ENCODE results near the gene SCO2.

SCO2 gene

DNA sequence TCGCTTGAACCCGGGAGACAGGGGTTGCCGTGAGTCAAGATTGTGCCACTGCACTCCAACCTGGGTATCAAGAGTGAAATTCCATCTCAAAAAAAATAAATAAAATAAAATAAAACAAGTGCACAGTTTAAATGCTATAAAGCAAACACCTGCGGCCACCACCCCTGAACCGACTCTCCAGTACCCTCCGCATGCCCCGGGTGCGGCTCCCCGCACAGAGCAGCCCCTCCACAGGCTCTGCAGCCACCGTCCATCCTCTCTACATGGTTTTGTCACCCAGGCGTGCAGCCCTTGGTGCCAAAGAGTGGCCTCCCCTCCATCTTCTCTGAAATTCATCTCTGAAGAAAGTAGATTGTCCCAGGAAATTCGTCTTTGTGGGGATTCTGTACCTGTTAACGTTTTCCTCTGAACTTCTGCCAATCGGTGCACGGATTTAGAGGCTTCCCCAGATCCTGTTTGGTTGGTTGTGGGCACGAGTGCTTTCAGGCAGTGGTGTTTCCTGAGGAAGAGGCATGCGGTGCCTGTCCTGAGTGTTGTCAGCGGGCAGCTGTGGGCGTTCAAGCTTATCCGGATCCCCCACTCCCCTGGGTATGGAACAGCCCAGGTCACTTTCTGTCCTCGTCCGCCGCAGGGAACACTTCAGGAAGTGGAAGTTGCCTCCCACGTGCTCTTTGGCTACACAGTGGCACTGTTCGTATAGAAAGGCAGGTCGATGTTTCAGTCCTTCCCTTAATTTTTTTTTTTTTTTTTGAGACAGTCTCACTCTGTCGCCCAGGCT lies 34.7 kb downstream of the SCO2 start:
- no peak for DNase-seq

- DNase-seq: no peak
Observed at GRCh38 chr22:50489363-50490243, 35.8 kb downstream of the SCO2 start.

- no peak for DNase-seq
Observed at GRCh38 chr22:50488886-50489285, 36.5 kb downstream of the SCO2 start.

DNA sequence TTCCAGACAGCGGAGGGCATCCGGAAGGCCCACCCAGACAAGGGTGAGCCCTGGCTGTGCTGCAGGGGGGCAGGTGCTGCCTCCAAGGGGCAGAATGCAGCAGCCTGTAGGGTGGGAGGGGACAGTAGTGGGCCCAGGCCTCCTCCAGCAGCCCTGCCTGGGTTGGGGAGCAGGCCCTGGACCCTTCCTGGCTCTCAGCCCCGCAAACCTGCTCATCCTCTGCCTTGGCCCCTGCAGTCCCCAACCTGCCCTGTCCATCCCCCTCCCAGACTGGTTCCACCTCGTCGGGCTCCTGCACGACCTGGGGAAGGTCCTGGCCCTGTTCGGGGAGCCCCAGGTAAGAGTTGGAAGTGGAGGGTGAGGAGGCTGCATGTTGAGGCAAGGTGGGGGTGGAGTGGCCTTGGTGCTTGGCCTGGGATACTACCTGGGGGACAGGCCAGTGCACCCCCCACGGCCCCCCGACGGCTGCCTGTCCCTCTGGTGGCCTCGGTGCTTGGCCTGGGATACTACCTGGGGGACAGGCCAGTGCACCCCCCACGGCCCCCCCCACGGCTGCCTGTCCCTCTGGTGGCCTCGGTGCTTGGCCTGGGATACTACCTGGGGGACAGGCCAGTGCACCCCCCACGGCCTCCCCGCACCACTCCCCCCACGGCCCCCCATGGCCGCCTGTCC lies 37.3 kb downstream of the SCO2 start:
- no peak for DNase-seq

DNA sequence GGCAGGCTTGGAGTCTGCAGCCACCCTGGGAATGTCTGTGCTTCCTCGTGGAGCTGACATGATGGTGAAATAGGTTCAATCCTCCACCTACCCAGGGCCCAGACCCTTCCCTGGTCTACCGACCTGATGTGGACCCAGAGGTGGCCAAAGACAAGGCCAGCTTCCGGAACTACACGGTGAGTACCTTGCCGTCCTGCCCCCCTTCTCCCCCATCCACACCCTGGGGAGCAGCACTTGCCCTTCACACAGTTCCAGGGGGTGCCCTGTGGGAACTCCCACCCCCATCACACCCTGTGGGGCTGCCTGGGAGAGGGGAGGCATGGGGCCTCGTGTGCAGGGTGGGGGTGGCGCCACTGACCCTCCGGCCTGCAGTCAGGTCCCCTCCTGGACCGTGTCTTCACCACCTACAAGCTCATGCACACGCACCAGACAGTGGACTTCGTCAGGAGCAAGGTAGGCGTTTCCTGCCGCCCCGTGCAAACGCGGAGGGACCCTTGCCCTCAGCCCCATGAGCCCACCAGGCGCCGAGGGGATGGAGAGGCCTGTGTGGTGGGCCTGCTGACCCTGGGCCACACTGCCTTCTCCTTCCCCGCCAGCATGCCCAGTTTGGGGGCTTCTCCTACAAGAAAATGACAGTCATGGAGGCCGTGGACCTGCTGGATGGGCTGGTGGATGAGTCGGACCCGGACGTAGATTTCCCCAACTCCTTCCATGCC lies 38.0 kb downstream of the SCO2 start:
- no peak for DNase-seq

DNA sequence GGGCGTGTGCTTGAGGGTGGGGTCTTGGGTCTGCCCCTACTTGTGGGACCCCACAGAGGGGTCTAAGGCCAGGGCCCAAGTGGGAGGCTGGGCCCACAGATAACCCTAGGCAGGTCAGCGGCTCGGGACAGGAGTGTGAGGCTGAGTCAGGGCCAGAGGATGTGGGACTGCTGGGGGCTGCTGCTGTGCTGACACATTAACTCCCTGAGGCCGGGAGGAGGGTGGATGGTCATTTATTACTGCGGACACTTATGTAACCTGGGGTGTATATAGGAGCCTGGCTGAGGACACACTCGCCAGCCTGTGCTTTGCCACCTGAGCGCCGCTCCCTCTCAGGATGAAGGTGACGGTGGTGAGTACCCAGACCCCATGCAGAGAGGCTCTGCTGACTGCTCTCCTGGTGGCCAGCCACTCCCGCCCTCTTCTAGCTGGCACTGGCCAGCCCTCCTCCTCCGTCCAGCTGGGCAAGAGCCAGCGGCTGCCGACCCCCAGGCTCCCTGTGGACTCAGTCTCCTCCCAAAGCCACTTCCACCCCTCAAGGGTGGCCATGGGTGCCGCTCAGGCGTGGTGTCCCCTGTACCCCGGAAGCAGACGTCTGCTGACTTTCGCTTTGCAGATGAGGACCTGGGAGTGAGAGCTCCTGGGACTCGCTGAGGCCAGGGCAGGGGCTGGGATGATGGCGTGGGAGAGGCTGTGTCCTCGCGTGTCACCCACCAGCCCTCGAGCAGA lies 38.7 kb downstream of the SCO2 start, which contains the start of gene MIOX:
TSS of gene MIOX (plus strand) at position 299 of the 729 bp plus-strand sequence. CDS start at position 338, 39 bp downstream.
- no peak for DNase-seq

- no peak for DNase-seq
Observed at GRCh38 chr22:50485221-50486131, 39.9 kb downstream of the SCO2 start.

DNA sequence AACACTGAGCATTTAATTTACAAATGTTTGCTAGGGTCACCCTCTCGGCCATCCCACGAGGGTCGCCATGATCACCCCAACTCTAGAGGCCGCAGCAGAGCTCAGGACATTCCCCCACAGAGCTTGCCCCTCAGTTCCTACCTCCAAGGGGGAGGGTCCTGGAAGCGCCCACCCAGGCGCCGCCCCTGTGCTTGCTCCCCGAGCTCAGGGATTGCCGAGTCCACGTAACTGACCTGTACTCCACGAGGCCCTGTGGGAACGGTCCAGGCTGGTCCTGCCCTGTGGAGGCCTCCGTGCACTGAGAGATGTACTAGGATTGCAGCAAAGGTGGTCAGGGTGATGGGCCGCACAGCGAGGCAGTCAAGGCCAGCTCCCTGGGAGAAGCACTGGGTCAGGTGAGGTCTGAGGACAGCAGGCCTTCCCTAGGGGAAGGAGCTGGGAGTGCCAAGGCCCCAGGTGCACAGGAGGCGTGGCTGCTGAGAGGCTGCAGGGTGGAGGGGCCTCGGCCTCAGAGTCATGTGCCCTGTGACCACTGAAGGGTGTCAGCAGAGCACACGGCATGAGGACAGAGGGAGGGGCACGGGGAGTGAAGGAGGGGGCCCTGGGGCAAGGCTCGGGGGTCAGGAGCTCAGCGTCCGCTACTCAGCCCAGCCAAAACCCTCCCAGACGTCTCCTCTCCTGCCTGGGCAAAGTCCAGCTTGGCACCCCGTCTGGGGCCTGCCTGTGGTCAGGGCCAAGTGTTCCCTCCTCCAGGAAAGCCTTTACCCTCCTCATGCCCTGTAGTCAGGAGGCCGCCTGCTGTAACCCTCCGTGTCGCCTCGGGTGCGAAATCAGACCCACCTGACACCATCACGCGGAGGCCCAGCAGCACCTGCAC lies 41.2 kb downstream of the SCO2 start:
- no peak for DNase-seq

GRCh38 chr22:50483556-50483955 lies 41.8 kb downstream of the SCO2 start:
- no peak for DNase-seq

DNA sequence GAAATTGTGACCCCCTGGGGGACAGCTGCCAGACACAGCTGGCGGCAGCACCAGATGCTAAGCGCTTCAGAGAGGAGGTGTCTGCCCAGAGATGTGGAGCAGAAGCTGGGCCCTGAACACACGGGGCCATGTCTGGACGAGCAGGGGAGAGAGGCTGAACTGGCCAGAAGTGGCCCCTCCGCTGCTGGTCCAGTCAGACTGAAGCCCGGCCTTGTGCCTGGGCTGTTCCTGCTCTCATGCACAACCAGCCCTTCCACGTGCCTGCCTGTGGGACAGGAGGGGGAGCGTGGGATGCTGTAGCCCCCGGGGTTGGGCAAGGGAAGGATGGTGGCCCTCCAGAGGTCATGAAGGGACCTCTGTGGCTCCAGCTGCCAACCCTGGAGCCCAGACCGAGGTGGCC lies 42.3 kb downstream of the SCO2 start:
- DNase-seq: no peak

- DNase-seq: no peak
Observed at GRCh38 chr22:50482107-50483074, 43.0 kb downstream of the SCO2 start.

- DNase-seq: no peak
Observed at GRCh38 chr22:50481440-50482106, 43.8 kb downstream of the SCO2 start, which contains the start of gene ADM2. Gene ADM2, plus strand, starts transcription at chr22:50481543. Its CDS starts 305 bp downstream, at chr22:50481848.

DNA sequence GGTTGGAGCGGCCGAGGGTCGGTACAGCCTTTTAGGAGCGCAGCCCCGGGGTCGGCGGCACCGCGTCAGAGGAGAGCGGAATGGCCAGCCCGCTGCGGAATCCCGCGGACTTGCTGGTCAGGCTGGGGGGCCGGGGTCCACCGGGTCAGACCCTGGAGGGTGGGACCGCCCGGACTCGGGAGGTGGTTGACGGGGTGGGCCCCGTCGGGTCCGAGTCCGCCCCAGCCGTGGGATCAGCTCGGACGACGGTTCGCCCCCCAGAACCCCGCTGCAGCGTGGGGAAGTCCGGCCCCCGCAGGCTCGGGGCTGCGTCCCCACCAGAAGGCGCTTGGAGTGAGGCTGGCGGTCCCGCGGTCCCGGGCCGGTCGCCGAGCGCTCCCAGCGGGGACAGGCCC lies 44.4 kb downstream of the SCO2 start:
- no peak for DNase-seq

DNA sequence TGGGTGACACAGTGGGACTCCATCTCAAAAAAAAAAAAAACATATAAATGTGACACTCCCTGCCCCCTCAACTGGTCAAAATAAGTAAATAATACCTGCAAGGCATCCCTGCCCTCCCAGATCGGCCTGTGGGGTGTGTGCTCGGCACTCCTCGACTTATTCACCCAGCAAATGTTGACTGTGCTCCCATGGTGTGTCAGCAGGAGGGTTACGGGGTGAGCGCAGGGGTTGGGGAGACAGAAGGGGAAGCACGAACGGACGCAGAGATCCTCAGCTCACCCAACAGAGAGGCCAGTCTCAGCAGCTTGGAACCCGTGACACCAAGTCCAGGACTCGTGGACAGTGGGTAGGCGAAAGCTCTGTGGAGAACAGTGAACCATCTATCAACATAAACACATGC lies 45.7 kb downstream of the SCO2 start:
- DNase-seq: no peak

- no peak for DNase-seq
Observed at GRCh38 chr22:50477923-50478322, 47.5 kb downstream of the SCO2 start.

DNA sequence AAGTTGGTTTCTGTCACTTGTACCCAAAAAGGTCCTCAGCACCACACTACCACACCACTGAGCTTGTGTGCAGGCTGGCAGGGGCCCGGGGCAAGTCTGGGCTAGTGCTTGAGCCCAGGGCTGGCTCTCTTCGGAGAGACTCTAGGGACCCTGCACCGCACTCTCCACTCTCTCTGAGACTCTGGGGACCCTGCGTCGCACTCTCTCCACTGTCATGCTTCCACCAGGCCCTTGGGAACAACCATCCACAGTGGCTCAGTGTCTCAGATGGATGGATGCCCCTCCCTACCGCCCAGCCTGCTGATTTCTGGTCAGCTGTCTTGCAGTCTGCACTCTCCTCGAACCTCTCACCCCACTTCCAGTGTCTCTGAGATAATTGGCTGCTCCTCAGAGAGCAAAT lies 48.5 kb downstream of the SCO2 start:
- DNase-seq: no peak

DNA sequence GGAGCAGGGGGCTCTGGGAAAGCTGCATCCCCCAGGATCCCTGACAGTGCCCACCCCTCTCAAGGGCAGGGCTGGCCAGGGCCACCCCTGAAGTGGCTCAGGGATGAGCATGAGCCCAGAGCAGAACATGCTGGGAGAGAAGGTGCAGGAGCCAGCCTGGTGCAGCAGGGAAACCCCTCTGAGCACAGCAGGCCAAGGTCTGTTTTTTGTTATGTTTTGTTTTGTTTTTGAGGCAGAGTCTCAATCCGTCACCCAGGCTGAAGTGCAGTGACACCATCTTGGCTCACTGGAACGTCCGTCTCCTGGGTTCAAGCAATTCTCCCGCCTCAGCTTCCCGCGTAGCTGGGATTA lies 49.8 kb downstream of the SCO2 start:
- DNase-seq: no peak

Measured in NCI-H446 (cell line).